OCI-LY3 (cell line): ENCODE measurements around the gene PCBP3.

Experiments used
- H2AFZ ChIP-seq: fragments of 200-600, 300-600 bp; shearing (Covaris generic); 2 replicates; pipeline ENCODE4 v1.6.0; 2014; ENCODE audit warnings: antibody characterized with exemption, low read depth, low read length
- H3K27ac ChIP-seq: fragments of 200-600, 300-600 bp; sonication (generic); 2 replicates; pipeline ENCODE4 v1.5.1; 2014; ENCODE audit warnings: mild to moderate bottlenecking, low read length, moderate library complexity, mixed read lengths
- H3K27me3 ChIP-seq: fragments of 200-600, 300-600 bp; sonication (generic); 2 replicates; pipeline ENCODE4 v1.6.1; 2014; ENCODE audit warnings: low read depth, low read length, mixed read lengths
- H3K36me3 ChIP-seq: fragments of 200-600, 300-600 bp; sonication (generic); replicated peaks from 2 replicates; pipeline ENCODE3; 2014; ENCODE audit warnings: low read depth, low read length, mixed read lengths
- H3K4me1 ChIP-seq: fragments of 300-600, 200-600 bp; sonication (generic); 2 replicates; pipeline ENCODE4 v1.6.1; 2014; ENCODE audit warnings: low read length, mixed read lengths
- H3K4me2 ChIP-seq: fragments of 200-600, 300-600 bp; sonication (generic); 2 replicates; pipeline ENCODE4 v1.6.1; 2014; ENCODE audit warnings: low read length, mixed read lengths
- H3K4me3 ChIP-seq: fragments of 300-600, 200-600 bp; sonication (generic); 2 replicates; pipeline ENCODE4 v1.5.1; 2014; ENCODE audit warnings: antibody characterized with exemption, mild to moderate bottlenecking, low read length, moderate library complexity
- H3K79me2 ChIP-seq: fragments of 300-600, 200-600 bp; shearing (Covaris generic); 2 replicates; pipeline ENCODE4 v1.6.1; 2014; ENCODE audit warnings: mild to moderate bottlenecking, low read length, mixed read lengths
- H3K9ac ChIP-seq: fragments of 300-600, 200-600 bp; shearing (Covaris generic); 2 replicates; pipeline ENCODE4 v1.6.0; 2014; ENCODE audit warnings: mild to moderate bottlenecking, low read length, moderate library complexity
- H3K9me3 ChIP-seq: fragments of 200-600, 300-600 bp; shearing (Covaris generic); 2 replicates; pipeline ENCODE4 v1.6.1; 2014; ENCODE audit warnings: low read length, mixed read lengths; ENCODE audit not compliant: insufficient read depth
- H4K20me1 ChIP-seq: fragments of 200-600, 300-600 bp; sonication (generic); 2 replicates; pipeline ENCODE4 v1.6.1; 2016; ENCODE audit warnings: low read length, mixed read lengths; ENCODE audit not compliant: insufficient read depth
- CTCF ChIP-seq: fragments of 200-600, 300-600 bp; sonication (generic); IDR thresholded peaks from 2 replicates; pipeline ENCODE4 v1.5.1; 2014; ENCODE audit warnings: antibody characterized with exemption, low read length, low read depth
- EZH2phosphoT487 ChIP-seq: fragments of 200-600 bp; shearing (Covaris generic); IDR thresholded peaks from 2 replicates; pipeline ENCODE4 v1.6.1; 2018; ENCODE audit warnings: antibody characterized with exemption, mixed run types, low read depth

Gene PCBP3

GRCh38 chr21:45954261-45954660 lies 310.7 kb downstream of the PCBP3 start:
- Histone ChIP-seq H3K4me3 (no peak overlapping the region), H3K9me3 (no peaks in the 10 kb centered on the region), H3K4me1 (no peaks in the 10 kb centered on the region), H3K79me2 (no peaks in the 10 kb centered on the region), H3K4me2 (no peak overlapping the region), H3K27ac (no peak overlapping the region), H3K27me3 (0 out of 2 replicates have a peak, but pooled peaks cover 3% of the 10 kb centered on the region), H3K36me3 (no peaks in the 10 kb centered on the region), H4K20me1 (no peaks in the 10 kb centered on the region), H2AFZ (no peak overlapping the region), H3K9ac (no peak overlapping the region)
- TF ChIP-seq EZH2phosphoT487 (no peak), CTCF (no peak)

GRCh38 chr21:45954921-45955320 lies 311.4 kb downstream of the PCBP3 start:
- H3K9me3 ChIP-seq, result no peaks in the 10 kb centered on the region
- no peaks in the 10 kb centered on the region for H4K20me1 ChIP-seq
- 0 out of 2 replicates have a peak, but pooled peaks cover 3% of the 10 kb centered on the region for H3K27me3 ChIP-seq
- H3K79me2 ChIP-seq, result no peaks in the 10 kb centered on the region
- no peak overlapping the region for H3K4me2 ChIP-seq
- H3K27ac ChIP-seq, result no peak overlapping the region
- H3K4me3 ChIP-seq, result no peak overlapping the region
- H3K9ac ChIP-seq, result no peak overlapping the region
- TF ChIP-seq CTCF, result no peak
- TF ChIP-seq EZH2phosphoT487, result no peak
- H3K36me3 ChIP-seq, result no peaks in the 10 kb centered on the region
- no peaks in the 10 kb centered on the region for H3K4me1 ChIP-seq
- H2AFZ ChIP-seq, result no peak overlapping the region

- TF ChIP-seq EZH2phosphoT487 (no peak), CTCF (no peak)
- Histone ChIP-seq H3K27me3 (0 out of 2 replicates have a peak, but pooled peaks cover 3% of the 10 kb centered on the region), H2AFZ (no peak overlapping the region), H3K79me2 (no peaks in the 10 kb centered on the region), H3K27ac (no peak overlapping the region), H3K4me3 (no peak overlapping the region), H3K9me3 (no peaks in the 10 kb centered on the region), H4K20me1 (no peaks in the 10 kb centered on the region), H3K9ac (no peak overlapping the region), H3K4me2 (no peak overlapping the region), H3K36me3 (no peaks in the 10 kb centered on the region), H3K4me1 (no peaks in the 10 kb centered on the region)
Measured at GRCh38 chr21:45957551-45957950, 314.0 kb downstream of the PCBP3 start.

- 0 out of 2 replicates have a peak, but pooled peaks cover 3% of the 10 kb centered on the region for H3K27me3 ChIP-seq
- H3K4me2 ChIP-seq, result no peak overlapping the region
- H3K36me3 ChIP-seq, result no peaks in the 10 kb centered on the region
- no peaks in the 10 kb centered on the region for H4K20me1 ChIP-seq
- no peaks in the 10 kb centered on the region for H3K4me1 ChIP-seq
- TF ChIP-seq EZH2phosphoT487, result no peak
- no peak for TF ChIP-seq CTCF
- H3K79me2 ChIP-seq, result no peaks in the 10 kb centered on the region
- H3K4me3 ChIP-seq, result no peak overlapping the region
- H3K9ac ChIP-seq, result no peak overlapping the region
- no peaks in the 10 kb centered on the region for H3K9me3 ChIP-seq
- H2AFZ ChIP-seq, result no peak overlapping the region
- no peak overlapping the region for H3K27ac ChIP-seq
Measured at GRCh38 chr21:45957981-45958600, 314.6 kb downstream of the PCBP3 start.
